Frontal cortex (tissue), 4 donors: ENCODE results near the gene ELOVL1. TPM values are rescaled to one million over a fixed set of nuclear protein-coding genes. Genes with fewer than 3 reads are reported as not detected.

Source experiments
- DNase-seq, 2 donors: peaks; one replicate each; pipeline ENCODE4 v3.0.0; 2012; ENCODE audit warnings: low spot score in 2 of 2
- FAIRE-seq: peaks from 2 replicates; lab custom pipeline; 2012; peaks lifted over from hg19 to GRCh38; lab: Jason Lieb, UNC
- total RNA-seq: library from RNA; depleted of rRNA; stranded (reverse); fragments of >200 nt; gene quantifications from one replicate; pipeline ENCODE4 v1.2.3, GENCODE V29; 2014
- donor health status: control.
- donor health status: control.
- donor health status: control.

ELOVL1 gene
- total RNA-seq, 1 donor from 2014 or later: 6.9 TPM

GRCh38 chr1:43337588-43337987 is 30.2 kb downstream of the ELOVL1 start, which contains the start of gene MPL:
TSS of gene MPL (plus strand) at chr1:43337818. CDS start at chr1:43337849, 31 bp downstream.
- no peak for DNase-seq
- no peak for FAIRE-seq

- no peak for FAIRE-seq
- no peak for DNase-seq
Observed at GRCh38 chr1:43334453-43335205, 33.2 kb downstream of the ELOVL1 start.

GRCh38 chr1:43331688-43332087 is 36.1 kb downstream of the ELOVL1 start:
- FAIRE-seq: no peak
- DNase-seq: no peak

GRCh38 chr1:43329995-43330751 is 37.6 kb downstream of the ELOVL1 start:
- DNase-seq (no peak), FAIRE-seq (no peak)

GRCh38 chr1:43327549-43328292 is 40.1 kb downstream of the ELOVL1 start:
- FAIRE-seq: no peak
- no peak for DNase-seq

- FAIRE-seq (peak; percentile 26), DNase-seq (no peak)
Observed at GRCh38 chr1:43325381-43325780, 42.4 kb downstream of the ELOVL1 start.

GRCh38 chr1:43324810-43325209 is 43.0 kb downstream of the ELOVL1 start:
- no peak for FAIRE-seq
- DNase-seq: no peak

GRCh38 chr1:43322506-43322905 is 45.3 kb downstream of the ELOVL1 start:
- DNase-seq (no peak), FAIRE-seq (no peak)

- FAIRE-seq (no peak), DNase-seq (no peak)
Observed at GRCh38 chr1:43321331-43321891, 46.4 kb downstream of the ELOVL1 start.

GRCh38 chr1:43319766-43320165 is 48.0 kb downstream of the ELOVL1 start:
- DNase-seq (no peak), FAIRE-seq (no peak)

GRCh38 chr1:43319288-43319687 is 48.5 kb downstream of the ELOVL1 start:
- FAIRE-seq (no peak), DNase-seq (no peak)

- FAIRE-seq: no peak
- DNase-seq: no peak
Observed at GRCh38 chr1:43318831-43319230, 49.0 kb downstream of the ELOVL1 start.

- FAIRE-seq (no peak), DNase-seq (no peak)
Observed at GRCh38 chr1:43317817-43318471, 49.9 kb downstream of the ELOVL1 start.

- no peak for FAIRE-seq
- DNase-seq: no peak
Observed at GRCh38 chr1:43316738-43317520, 50.9 kb downstream of the ELOVL1 start.

GRCh38 chr1:43315963-43316737 is 51.7 kb downstream of the ELOVL1 start:
- DNase-seq: no peak
- FAIRE-seq: no peak

GRCh38 chr1:43315481-43315880 is 52.3 kb downstream of the ELOVL1 start:
- no peak for FAIRE-seq
- DNase-seq: no peak

GRCh38 chr1:43314233-43314632 is 53.6 kb downstream of the ELOVL1 start:
- FAIRE-seq: no peak
- DNase-seq: no peak

- no peak for DNase-seq
- no peak for FAIRE-seq
Observed at GRCh38 chr1:43313771-43314170, 54.0 kb downstream of the ELOVL1 start.
